ENCODE data around the gene PSTPIP1. TPM values are rescaled to one million over a fixed set of nuclear protein-coding genes. Genes with fewer than 3 reads are reported as not detected.

PSTPIP1 gene
- total RNA-seq, 4 donors from 2014 or later: 0.57 to 9.9 (median 5.3) TPM

- no peaks in the 10 kb centered on the region for H3K27me3 ChIP-seq
- DNase-seq: no peak
- no peak overlapping the region for H3K4me3 ChIP-seq
- H3K4me1 ChIP-seq: peaks cover 0 to 31% (median 5%) of the 10 kb centered on the region in 3 donors
- H3K27ac ChIP-seq: peak overlapping the region in 2 of 4 donors; percentile 23 to 54
- intact Hi-C loops (cut with DNase I): no loop called here
- 54 to 63% methylated on average over 4 to 7 of the region's 7 CpGs for WGBS, 2 donors
- H3K36me3 ChIP-seq: no peaks in the 10 kb centered on the region
- TF ChIP-seq, protein P1, sequence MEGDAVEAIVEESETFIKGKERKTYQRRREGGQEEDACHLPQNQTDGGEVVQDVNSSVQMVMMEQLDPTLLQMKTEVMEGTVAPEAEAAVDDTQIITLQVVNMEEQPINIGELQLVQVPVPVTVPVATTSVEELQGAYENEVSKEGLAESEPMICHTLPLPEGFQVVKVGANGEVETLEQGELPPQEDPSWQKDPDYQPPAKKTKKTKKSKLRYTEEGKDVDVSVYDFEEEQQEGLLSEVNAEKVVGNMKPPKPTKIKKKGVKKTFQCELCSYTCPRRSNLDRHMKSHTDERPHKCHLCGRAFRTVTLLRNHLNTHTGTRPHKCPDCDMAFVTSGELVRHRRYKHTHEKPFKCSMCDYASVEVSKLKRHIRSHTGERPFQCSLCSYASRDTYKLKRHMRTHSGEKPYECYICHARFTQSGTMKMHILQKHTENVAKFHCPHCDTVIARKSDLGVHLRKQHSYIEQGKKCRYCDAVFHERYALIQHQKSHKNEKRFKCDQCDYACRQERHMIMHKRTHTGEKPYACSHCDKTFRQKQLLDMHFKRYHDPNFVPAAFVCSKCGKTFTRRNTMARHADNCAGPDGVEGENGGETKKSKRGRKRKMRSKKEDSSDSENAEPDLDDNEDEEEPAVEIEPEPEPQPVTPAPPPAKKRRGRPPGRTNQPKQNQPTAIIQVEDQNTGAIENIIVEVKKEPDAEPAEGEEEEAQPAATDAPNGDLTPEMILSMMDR (IDR thresholded peaks at IDR 0.05): no peak
- TF ChIP-seq POLR2A (IDR thresholded peaks at IDR 0.05): no peak
- H3K9me3 ChIP-seq: no peaks in the 10 kb centered on the region
Observed at GRCh38 chr15:77002436-77002835, 7.5 kb downstream of the PSTPIP1 start.

GRCh38 chr15:77002954-77003912 lies 8.3 kb downstream of the PSTPIP1 start:
- H3K9me3 ChIP-seq: no peaks in the 10 kb centered on the region
- DNase-seq: peak; percentile 17
- no peaks in the 10 kb centered on the region for H3K27me3 ChIP-seq
- no peaks in the 10 kb centered on the region for H3K36me3 ChIP-seq
- peak overlapping the region in 2 of 4 donors; percentile 23 to 54 for H3K27ac ChIP-seq
- intact Hi-C loops (cut with DNase I): no loop called here
- WGBS, 2 donors: 42 to 71% methylated on average over 9 to 10 of the region's 16 CpGs
- TF ChIP-seq, protein P1 (IDR thresholded peaks at IDR 0.05): no peak
- no peak for TF ChIP-seq POLR2A (IDR thresholded peaks at IDR 0.05)
- H3K4me1 ChIP-seq: peaks cover 0 to 24% (median 2%) of the 10 kb centered on the region in 3 donors
- no peak overlapping the region for H3K4me3 ChIP-seq

GRCh38 chr15:77004189-77004588 lies 9.3 kb downstream of the PSTPIP1 start:
- Histone ChIP-seq H3K27me3 (no peaks in the 10 kb centered on the region), H3K9me3 (no peaks in the 10 kb centered on the region), H3K4me1 (peaks cover 0 to 24% (median 0%) of the 10 kb centered on the region in 3 donors), H3K27ac (peak overlapping the region in 2 of 4 donors; percentile 23 to 38), H3K36me3 (no peaks in the 10 kb centered on the region), H3K4me3 (no peak overlapping the region)
- WGBS, 2 donors: 49 to 66% methylated on average over 3 to 4 of the region's 4 CpGs
- TF ChIP-seq, protein P1 (IDR thresholded peaks at IDR 0.05): no peak
- no peak for TF ChIP-seq POLR2A (IDR thresholded peaks at IDR 0.05)
- no peak for DNase-seq
- intact Hi-C loops (cut with DNase I): no loop called here

DNA sequence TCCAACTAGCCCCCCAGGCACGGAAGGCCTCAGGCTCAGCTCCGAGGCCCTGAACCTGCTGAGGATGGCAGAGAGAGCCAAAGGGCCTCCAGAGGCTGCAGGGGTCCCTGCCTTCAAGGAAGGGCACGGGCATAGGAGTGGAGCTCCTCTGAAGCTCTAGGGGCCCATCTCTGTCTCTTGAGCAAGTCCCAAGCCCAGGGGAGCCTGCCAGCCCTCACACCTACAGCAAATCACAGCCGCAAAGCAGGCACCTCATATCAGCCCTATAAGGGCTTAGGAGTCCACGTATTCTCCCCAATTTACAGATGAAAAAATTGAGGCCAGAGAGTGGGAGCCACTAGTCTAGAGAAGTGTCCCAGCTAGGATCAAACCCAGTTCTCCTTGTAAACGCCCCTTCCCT lies 14.2 kb downstream of the PSTPIP1 start:
- Histone ChIP-seq H3K27ac (no peak overlapping the region), H3K9me3 (no peaks in the 10 kb centered on the region), H3K4me1 (peaks cover 0 to 12% (median 0%) of the 10 kb centered on the region in 3 donors), H3K4me3 (no peak overlapping the region), H3K36me3 (no peaks in the 10 kb centered on the region), H3K27me3 (no peaks in the 10 kb centered on the region)
- TF ChIP-seq, protein P1 (IDR thresholded peaks at IDR 0.05): no peak
- TF ChIP-seq POLR2A (IDR thresholded peaks at IDR 0.05): no peak
- DNase-seq: no peak
- 80 to 90% methylated on average over 4 to 5 of the region's 6 CpGs for WGBS, 2 donors
- intact Hi-C loops (cut with DNase I): no loop called here

DNA sequence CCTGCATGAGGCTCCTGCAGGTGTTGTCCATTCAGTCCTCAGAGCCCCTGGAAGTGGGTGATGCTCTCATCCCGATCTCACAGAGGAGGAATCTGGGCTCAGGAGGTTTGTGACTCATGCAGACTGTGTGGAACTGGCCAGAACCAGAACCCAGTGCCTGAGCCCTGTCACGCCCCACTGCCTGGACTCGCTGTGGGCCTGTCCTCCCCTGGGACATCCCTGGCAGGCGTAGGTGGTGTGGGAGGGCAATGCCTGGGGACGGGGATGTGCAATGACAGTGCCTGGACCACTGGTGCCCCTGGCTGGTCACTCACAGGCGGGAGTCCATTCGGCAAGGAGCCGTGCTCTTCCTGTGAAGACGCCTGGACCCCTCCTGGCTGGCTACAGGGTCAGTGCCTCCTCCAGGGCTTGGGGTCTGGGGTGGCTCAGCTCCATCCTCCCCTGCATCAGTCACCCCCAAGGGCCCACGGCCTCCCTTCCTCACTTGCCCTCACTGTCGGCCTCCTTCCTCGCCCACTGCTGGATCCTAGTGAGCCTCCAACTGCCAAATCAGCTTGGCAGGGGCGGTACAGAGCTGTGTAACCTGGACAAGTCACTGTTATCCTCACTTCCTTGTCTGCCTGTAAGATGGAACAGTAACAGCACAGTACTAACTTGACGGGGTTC lies 14.9 kb downstream of the PSTPIP1 start:
- H3K9me3 ChIP-seq: no peaks in the 10 kb centered on the region
- no peaks in the 10 kb centered on the region for H3K27me3 ChIP-seq
- H3K4me1 ChIP-seq: peaks cover 0 to 18% (median 0%) of the 10 kb centered on the region in 3 donors
- H3K36me3 ChIP-seq: no peaks in the 10 kb centered on the region
- 50 to 88% methylated on average over 5 to 9 of the region's 14 CpGs for WGBS, 2 donors
- no peak overlapping the region for H3K4me3 ChIP-seq
- no peak overlapping the region for H3K27ac ChIP-seq
- TF ChIP-seq, protein P1 (IDR thresholded peaks at IDR 0.05): no peak
- TF ChIP-seq POLR2A (IDR thresholded peaks at IDR 0.05): no peak
- intact Hi-C loops (cut with DNase I): no loop called here
- no peak for DNase-seq

All from esophagus squamous epithelium (tissue), 5 donors.